Transverse colon (tissue), 4 donors: ENCODE measurements around the gene TMED10. TPM values are rescaled to one million over a fixed set of nuclear protein-coding genes. Genes with fewer than 3 reads are reported as not detected.

Source experiments
- DNase-seq: peaks from one replicate; pipeline ENCODE4 v3.0.0-alpha.2; 2019
- H3K27ac ChIP-seq, 4 donors: fragments of 200-600 bp; sonication (generic); 2 replicates each; pipeline ENCODE4 v1.5.1; 2016 to 2018; ENCODE audit warnings: inconsistent platforms in 4 of 4
- H3K27me3 ChIP-seq: fragments of 200-600 bp; sonication (generic); 2 replicates; pipeline ENCODE4 v1.5.1; 2017; ENCODE audit warnings: inconsistent platforms
- H3K36me3 ChIP-seq, 4 donors: fragments of 200-600 bp; sonication (generic); 2 replicates each; pipeline ENCODE4 v1.5.1; 2017 to 2019; ENCODE audit warnings: inconsistent platforms in 4 of 4
- H3K4me1 ChIP-seq, 4 donors: fragments of 200-600 bp; sonication (generic); 2 replicates each; pipeline ENCODE4 v1.5.1; 2017 to 2020; ENCODE audit warnings: inconsistent platforms in 4 of 4
- H3K4me3 ChIP-seq, 4 donors: fragments of 200-600 bp; sonication (generic); 1 replicate in 1 of 4; 2 replicates in 3 of 4; pipeline versions ENCODE4 v1.5.1 to v1.6.1; 2017 to 2019; ENCODE audit warnings: inconsistent platforms in 4 of 4
- H3K9me3 ChIP-seq, 2 donors: fragments of 200-600 bp; sonication (generic); 2 replicates each; pipeline ENCODE4 v1.5.1; 2017 to 2019; ENCODE audit warnings: inconsistent platforms in 2 of 2
- CTCF ChIP-seq, 5 experiments: fragments of 200-600 bp in 3 of 5; fragments of 450-650 bp in 2 of 5; sonication (generic) in 3 of 5; IDR thresholded peaks; 1 replicate in 2 of 5; 2 replicates in 3 of 5; pipeline ENCODE4 v1.5.1; 2016 to 2017; ENCODE audit warnings: antibody characterized with exemption in 5 of 5, inconsistent platforms in 3 of 5, mild to moderate bottlenecking in 2 of 5, moderate library complexity in 1 of 5
- EP300 ChIP-seq: sonication (generic); formaldehyde crosslinking; IDR thresholded peaks from one replicate; pipeline ENCODE4 v1.6.1; 2017; ENCODE audit warnings: antibody characterized with exemption, low read depth
- POLR2A ChIP-seq: fragments of 450-650 bp; IDR thresholded peaks from one replicate; pipeline ENCODE4 v1.6.1; 2016; ENCODE audit warnings: antibody characterized with exemption, mild to moderate bottlenecking, moderate library complexity
- POLR2AphosphoS5 ChIP-seq, 3 donors: sonication (generic); formaldehyde crosslinking; IDR thresholded peaks; one replicate each; pipeline ENCODE4 v1.6.1; 2016; ENCODE audit warnings: antibody characterized with exemption in 3 of 3
- WGBS, 2 donors: methylation state at CpG; one replicate each; pipeline ENCODE4 v1.1.5; 2018; ENCODE audit warnings: low coverage in 1 of 2; 5-methylcytosine and 5-hydroxymethylcytosine counted together
- in situ Hi-C, 4 donors: fragments of 200-750 bp; cut with MboI; loops; one replicate each; pipeline versions ENCODE4 v1.15.0 to v1.15.1; 2017; ENCODE audit warnings: low sequenced_read_pairs in 3 of 4, low pct_ligation_motif_present in 1 of 4, low pct_unique_long_range_greater_than_20kb in 1 of 4
- intact Hi-C: fragments of 100-400 bp; cut with DNase I; formaldehyde crosslinking; loops from one replicate; pipeline ENCODE4 v1.15.1; 2023; ENCODE audit warnings: low total_unique reads
- total RNA-seq, 4 donors: library from RNA; depleted of rRNA; stranded (reverse); fragments of >200 nt; gene quantifications; one replicate each; pipeline ENCODE4 v1.1.0, GENCODE V29; 2016

TMED10 gene
- total RNA-seq, 4 donors from 2014 or later, result 70.3 to 255 (median 244) TPM

- Histone ChIP-seq H3K4me3 (peak overlapping the region; percentile 52 to 80 (median 64)), H3K27me3 (no peaks in the 10 kb centered on the region), H3K36me3 (no peaks in the 10 kb centered on the region), H3K27ac (peak overlapping the region; percentile 95 to 97 (median 96)), H3K4me1 (peaks cover 19 to 47% (median 27%) of the 10 kb centered on the region in 4 donors), H3K9me3 (no peaks in the 10 kb centered on the region)
- intact Hi-C loops, result no loop called here
- TF ChIP-seq CTCF (IDR thresholded peaks at IDR 0.05) (no peak), POLR2AphosphoS5 (IDR thresholded peaks at IDR 0.05) (no peak), EP300 (no peak), POLR2A (no peak)
- 1 to 5% methylated on average over 6 of the region's 6 CpGs for WGBS, 2 donors
- in situ Hi-C loops, result loop anchor here in 2 of 4 donors (25.0 kb wide), 1 partner anchor 361 kb away; no protein-coding TSS in a partner anchor
- no peak for DNase-seq
These were observed 50.3 kb downstream of the TMED10 start for GRCh38 chr14:75126121-75126544.

- H3K9me3 ChIP-seq, result no peaks in the 10 kb centered on the region
- in situ Hi-C loops, result loop anchor here in 2 of 4 donors (25.0 kb wide), 1 partner anchor 362 kb away; no protein-coding TSS in a partner anchor
- 58 to 59% methylated on average over 4 to 5 of the region's 5 CpGs for WGBS, 2 donors
- peaks cover 19 to 47% (median 27%) of the 10 kb centered on the region in 4 donors for H3K4me1 ChIP-seq
- no peak for TF ChIP-seq EP300
- TF ChIP-seq POLR2A, result no peak
- peak overlapping the region in 1 of 4 donors; percentile 80 for H3K4me3 ChIP-seq
- H3K27ac ChIP-seq, result peak overlapping the region in 3 of 4 donors; percentile 95 to 97 (median 96)
- no peaks in the 10 kb centered on the region for H3K27me3 ChIP-seq
- DNase-seq, result no peak
- intact Hi-C loops, result no loop called here
- peaks cover 0 to 2% (median 0%) of the 10 kb centered on the region in 4 donors for H3K36me3 ChIP-seq
These were observed 50.8 kb downstream of the TMED10 start for GRCh38 chr14:75125617-75126016.

GRCh38 chr14:75123991-75124390 is 52.4 kb downstream of the TMED10 start:
- WGBS, 2 donors, result 24 to 37% methylated on average over 7 of the region's 7 CpGs
- peak overlapping the region in 1 of 4 donors; percentile 7 for H3K27ac ChIP-seq
- H3K4me1 ChIP-seq, result peaks cover 19 to 47% (median 27%) of the 10 kb centered on the region in 4 donors
- intact Hi-C loops (no loop called here), in situ Hi-C loops (loop anchor here in 1 of 4 donors (25.0 kb wide), 1 partner anchor 363 kb away; no protein-coding TSS in a partner anchor)
- peaks cover 0 to 13% (median 5%) of the 10 kb centered on the region in 4 donors for H3K36me3 ChIP-seq
- H3K27me3 ChIP-seq, result no peaks in the 10 kb centered on the region
- no peak overlapping the region for H3K4me3 ChIP-seq
- no peaks in the 10 kb centered on the region for H3K9me3 ChIP-seq
- peak; percentile 19 for DNase-seq
- no peak for TF ChIP-seq POLR2AphosphoS5 (IDR thresholded peaks at IDR 0.05)
- no peak for TF ChIP-seq CTCF (IDR thresholded peaks at IDR 0.05)
- no peak for TF ChIP-seq EP300
- TF ChIP-seq POLR2A, result no peak

- Histone ChIP-seq H3K9me3 (no peaks in the 10 kb centered on the region), H3K36me3 (peaks cover 0 to 33% (median 14%) of the 10 kb centered on the region in 4 donors), H3K4me1 (peaks cover 8 to 30% (median 12%) of the 10 kb centered on the region in 4 donors), H3K27ac (no peak overlapping the region), H3K27me3 (no peaks in the 10 kb centered on the region), H3K4me3 (no peak overlapping the region)
- TF ChIP-seq POLR2A (no peak), EP300 (no peak), CTCF (IDR thresholded peaks at IDR 0.05) (no peak)
- intact Hi-C loops (no loop called here), in situ Hi-C loops (loop anchor here in 1 of 4 donors (25.0 kb wide), 1 partner anchor 366 kb away; no protein-coding TSS in a partner anchor)
- DNase-seq, result no peak
- WGBS, 2 donors, result 96 to 98% methylated on average over 5 to 7 of the region's 7 CpGs
These were observed 54.9 kb downstream of the TMED10 start for GRCh38 chr14:75121552-75121951.
